ENCODE data around the gene CRYBG1.

DNA sequence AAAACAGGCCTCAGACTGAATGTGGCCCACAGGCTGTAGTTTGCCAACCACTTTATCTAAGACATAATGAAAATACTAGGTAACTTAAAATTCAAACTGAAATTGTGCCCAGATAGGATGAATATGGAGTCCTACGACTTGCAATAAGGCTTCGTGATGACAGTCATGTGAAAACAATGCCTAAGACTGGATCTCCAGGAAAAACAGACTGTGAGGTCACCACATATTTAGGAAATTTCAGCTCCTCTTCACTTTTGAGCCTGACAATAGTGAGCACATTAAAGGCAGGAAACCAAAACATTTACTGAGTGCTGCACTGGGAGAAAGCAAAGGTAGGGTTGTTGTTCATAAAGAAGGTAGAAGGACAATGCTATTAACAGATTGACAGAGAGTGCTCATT, 218.8 kb downstream of the CRYBG1 start:
- TF ChIP-seq POLR2A (IDR thresholded peaks at IDR 0.05; ENCODE audit: borderline replicate concordance, extremely low read depth, insufficient read depth, insufficient read length) (no peak), ZNF274 (IDR thresholded peaks at IDR 0.05; ENCODE audit: low read depth, low read length) (no peak)
- TF ChIP-seq, protein P1, sequence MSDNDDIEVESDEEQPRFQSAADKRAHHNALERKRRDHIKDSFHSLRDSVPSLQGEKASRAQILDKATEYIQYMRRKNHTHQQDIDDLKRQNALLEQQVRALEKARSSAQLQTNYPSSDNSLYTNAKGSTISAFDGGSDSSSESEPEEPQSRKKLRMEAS (IDR thresholded peaks at IDR 0.05), result no peak
- TF ChIP-seq, protein P2, sequence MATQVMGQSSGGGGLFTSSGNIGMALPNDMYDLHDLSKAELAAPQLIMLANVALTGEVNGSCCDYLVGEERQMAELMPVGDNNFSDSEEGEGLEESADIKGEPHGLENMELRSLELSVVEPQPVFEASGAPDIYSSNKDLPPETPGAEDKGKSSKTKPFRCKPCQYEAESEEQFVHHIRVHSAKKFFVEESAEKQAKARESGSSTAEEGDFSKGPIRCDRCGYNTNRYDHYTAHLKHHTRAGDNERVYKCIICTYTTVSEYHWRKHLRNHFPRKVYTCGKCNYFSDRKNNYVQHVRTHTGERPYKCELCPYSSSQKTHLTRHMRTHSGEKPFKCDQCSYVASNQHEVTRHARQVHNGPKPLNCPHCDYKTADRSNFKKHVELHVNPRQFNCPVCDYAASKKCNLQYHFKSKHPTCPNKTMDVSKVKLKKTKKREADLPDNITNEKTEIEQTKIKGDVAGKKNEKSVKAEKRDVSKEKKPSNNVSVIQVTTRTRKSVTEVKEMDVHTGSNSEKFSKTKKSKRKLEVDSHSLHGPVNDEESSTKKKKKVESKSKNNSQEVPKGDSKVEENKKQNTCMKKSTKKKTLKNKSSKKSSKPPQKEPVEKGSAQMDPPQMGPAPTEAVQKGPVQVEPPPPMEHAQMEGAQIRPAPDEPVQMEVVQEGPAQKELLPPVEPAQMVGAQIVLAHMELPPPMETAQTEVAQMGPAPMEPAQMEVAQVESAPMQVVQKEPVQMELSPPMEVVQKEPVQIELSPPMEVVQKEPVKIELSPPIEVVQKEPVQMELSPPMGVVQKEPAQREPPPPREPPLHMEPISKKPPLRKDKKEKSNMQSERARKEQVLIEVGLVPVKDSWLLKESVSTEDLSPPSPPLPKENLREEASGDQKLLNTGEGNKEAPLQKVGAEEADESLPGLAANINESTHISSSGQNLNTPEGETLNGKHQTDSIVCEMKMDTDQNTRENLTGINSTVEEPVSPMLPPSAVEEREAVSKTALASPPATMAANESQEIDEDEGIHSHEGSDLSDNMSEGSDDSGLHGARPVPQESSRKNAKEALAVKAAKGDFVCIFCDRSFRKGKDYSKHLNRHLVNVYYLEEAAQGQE (IDR thresholded peaks at IDR 0.05; ENCODE audit: low read depth), result no peak
- TF ChIP-seq, protein P3, sequence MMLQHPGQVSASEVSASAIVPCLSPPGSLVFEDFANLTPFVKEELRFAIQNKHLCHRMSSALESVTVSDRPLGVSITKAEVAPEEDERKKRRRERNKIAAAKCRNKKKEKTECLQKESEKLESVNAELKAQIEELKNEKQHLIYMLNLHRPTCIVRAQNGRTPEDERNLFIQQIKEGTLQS (IDR thresholded peaks at IDR 0.05), result no peak
- TF ChIP-seq, protein P4, sequence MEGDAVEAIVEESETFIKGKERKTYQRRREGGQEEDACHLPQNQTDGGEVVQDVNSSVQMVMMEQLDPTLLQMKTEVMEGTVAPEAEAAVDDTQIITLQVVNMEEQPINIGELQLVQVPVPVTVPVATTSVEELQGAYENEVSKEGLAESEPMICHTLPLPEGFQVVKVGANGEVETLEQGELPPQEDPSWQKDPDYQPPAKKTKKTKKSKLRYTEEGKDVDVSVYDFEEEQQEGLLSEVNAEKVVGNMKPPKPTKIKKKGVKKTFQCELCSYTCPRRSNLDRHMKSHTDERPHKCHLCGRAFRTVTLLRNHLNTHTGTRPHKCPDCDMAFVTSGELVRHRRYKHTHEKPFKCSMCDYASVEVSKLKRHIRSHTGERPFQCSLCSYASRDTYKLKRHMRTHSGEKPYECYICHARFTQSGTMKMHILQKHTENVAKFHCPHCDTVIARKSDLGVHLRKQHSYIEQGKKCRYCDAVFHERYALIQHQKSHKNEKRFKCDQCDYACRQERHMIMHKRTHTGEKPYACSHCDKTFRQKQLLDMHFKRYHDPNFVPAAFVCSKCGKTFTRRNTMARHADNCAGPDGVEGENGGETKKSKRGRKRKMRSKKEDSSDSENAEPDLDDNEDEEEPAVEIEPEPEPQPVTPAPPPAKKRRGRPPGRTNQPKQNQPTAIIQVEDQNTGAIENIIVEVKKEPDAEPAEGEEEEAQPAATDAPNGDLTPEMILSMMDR (IDR thresholded peaks at IDR 0.05 in 2 of 3, conservative IDR thresholded peaks at IDR 0.05 in 1 of 3; ENCODE audit: borderline replicate concordance in 1 of 3, insufficient read depth in 1 of 3, low read depth in 2 of 3, low read length in 2 of 3), result no peak

Data from HCT116 (cell line).